ENCODE measurements around the gene PCGF1. TPM values are rescaled to one million over a fixed set of nuclear protein-coding genes. Genes with fewer than 3 reads are reported as not detected.
A peak's percentile ranks its signal among the peaks of the same experiment; 100 is the strongest.

PCGF1 gene
- total and polyA plus RNA-seq, 9 of the 15 experiments (the other 6 are each of a cell fraction or from before 2014, with no cell fraction given) = 20.3 to 45.7 (median 29.3) TPM

DNA sequence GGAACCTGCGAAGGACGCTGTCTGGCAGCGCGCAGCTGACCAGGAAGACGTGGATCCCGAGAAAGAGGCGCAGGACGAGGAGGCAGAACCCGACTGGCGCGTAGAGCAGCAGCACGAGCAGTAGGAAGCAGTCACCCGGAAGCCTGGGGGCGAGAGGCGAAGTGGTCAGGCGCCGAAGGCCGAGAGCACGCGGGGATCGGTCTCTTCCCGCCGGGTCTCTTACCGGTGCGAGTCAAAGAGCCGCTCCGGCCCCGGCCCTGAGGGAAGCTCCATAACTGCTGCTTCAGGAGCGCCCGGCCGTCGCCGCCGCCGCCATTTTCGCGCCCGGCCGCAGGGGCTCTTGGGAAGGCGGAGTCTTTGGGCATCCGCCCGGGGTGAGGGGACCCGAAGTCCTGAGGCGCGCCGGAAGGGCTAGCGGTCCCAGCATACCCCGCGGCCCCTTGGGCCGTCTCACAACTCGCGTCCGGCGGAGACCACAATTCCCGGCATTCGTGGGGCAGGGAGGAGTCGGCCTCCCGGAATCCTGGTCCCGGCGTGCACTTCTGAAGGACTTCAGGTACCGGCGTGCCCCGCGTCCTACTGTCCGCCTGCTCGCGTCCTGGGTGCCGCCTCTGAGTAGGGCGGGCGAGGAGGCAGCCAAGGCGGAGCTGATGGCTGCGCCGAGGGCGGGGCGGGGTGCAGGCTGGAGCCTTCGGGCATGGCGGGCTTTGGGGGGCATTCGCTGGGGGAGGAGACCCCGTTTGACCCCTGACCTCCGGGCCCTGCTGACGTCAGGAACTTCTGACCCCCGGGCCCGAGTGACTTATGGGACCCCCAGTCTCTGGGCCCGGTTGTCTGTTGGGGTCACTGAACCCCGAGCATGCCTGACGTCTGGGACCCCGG lies 22.1 kb upstream of the PCGF1 start, which contains the start of the genes AUP1 and HTRA2 (continued):
- no peak for TF ChIP-seq GATA2 (CRISPR knock-in tag; IDR thresholded peaks at IDR 0.05)
- TF ChIP-seq, protein P1, sequence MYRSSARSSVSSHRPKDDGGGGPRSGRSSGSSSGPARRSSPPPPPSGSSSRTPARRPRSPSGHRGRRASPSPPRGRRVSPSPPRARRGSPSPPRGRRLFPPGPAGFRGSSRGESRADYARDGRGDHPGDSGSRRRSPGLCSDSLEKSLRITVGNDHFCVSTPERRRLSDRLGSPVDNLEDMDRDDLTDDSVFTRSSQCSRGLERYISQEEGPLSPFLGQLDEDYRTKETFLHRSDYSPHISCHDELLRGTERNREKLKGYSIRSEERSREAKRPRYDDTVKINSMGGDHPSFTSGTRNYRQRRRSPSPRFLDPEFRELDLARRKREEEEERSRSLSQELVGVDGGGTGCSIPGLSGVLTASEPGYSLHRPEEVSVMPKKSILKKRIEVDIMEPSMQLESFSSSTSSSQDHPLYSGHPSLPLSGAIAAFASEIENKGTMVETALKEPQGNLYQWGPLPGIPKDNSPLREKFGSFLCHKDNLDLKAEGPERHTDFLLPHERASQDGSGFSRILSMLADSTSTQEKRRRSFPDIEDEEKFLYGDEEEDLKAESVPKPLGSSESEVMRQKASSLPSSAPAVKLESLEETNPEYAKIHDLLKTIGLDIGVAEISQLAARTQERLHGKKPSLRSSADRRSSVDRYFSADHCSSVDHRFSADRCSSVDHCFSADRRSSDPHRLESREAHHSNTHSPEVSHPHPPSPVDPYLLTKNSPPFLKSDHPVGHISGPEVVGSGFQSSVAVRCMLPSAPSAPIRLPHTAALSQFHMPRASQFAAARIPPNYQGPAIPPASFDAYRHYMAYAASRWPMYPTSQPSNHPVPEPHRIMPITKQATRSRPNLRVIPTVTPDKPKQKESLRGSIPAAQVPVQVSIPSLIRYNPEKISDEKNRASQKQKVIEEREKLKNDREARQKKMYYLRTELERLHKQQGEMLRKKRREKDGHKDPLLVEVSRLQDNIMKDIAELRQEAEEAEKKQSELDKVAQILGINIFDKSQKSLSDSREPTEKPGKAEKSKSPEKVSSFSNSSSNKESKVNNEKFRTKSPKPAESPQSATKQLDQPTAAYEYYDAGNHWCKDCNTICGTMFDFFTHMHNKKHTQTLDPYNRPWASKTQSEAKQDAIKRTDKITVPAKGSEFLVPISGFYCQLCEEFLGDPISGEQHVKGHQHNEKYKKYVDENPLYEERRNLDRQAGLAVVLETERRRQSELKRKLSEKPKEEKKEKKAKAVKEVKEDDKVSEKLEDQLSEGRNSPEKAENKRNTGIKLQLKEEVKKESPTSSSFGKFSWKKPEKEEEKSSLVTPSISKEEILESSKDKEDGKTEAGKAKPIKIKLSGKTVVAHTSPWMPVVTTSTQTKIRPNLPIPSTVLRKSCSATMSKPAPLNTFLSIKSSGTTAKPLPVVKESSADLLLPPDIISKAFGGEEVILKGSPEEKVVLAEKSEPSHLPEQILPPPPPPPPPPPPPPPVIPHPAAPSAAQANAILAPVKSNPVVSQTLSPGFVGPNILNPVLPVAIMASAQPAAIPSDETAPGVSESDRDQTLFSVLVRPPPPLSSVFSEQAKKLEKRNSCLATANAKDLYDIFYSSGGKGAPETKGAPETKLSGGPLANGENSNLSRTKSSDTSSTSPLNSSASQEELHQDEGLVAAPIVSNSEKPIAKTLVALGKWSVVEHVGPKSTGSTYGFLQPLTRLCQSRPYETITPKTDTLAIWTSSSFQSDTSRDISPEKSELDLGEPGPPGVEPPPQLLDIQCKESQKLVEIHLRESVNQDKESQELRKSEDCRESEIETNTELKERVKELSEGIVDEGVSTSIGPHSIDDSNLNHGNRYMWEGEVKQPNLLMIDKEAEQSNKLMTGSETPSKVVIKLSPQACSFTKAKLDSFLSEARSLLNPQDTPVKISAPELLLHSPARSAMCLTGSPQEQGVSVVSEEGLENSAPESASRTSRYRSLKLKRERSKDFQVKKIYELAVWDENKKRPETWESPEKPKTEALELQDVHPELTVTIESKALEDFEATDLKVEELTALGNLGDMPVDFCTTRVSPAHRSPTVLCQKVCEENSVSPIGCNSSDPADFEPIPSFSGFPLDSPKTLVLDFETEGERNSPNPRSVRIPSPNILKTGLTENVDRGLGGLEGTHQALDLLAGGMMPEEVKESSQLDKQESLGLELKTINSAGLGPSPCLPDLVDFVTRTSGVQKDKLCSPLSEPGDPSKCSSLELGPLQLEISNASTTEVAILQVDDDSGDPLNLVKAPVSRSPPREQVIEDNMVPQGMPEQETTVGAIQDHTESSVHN (IDR thresholded peaks at IDR 0.05; ENCODE audit: borderline replicate concordance in 1 of 2, low read depth in 1 of 2) = no peak
- no peak for TF ChIP-seq DACH1 (IDR thresholded peaks at IDR 0.05; ENCODE audit: partially characterized antibody)
- TF ChIP-seq DMBX1 (CRISPR knock-in tag; IDR thresholded peaks at IDR 0.05; ENCODE audit: borderline replicate concordance) = no peak
- TF ChIP-seq MTA1 (IDR thresholded peaks at IDR 0.05; ENCODE audit: borderline replicate concordance) = peak; percentile 78; the same call in 1 of the 2 replicates
- TF ChIP-seq SFPQ (IDR thresholded peaks at IDR 0.05; ENCODE audit: low read depth, low read length) = no peak
- TF ChIP-seq FOS (IDR thresholded peaks at IDR 0.05; ENCODE audit: extremely low read depth, insufficient read length) = no peak
- no peak; a peak in 1 of 4 replicates for TF ChIP-seq FOXK2 (conservative IDR thresholded peaks at IDR 0.05 in 1 of 2, IDR thresholded peaks at IDR 0.05 in 1 of 2; ENCODE audit: low read depth in 2 of 2)
- no peak for TF ChIP-seq PBX2 (CRISPR knock-in tag; IDR thresholded peaks at IDR 0.05; ENCODE audit: low read depth)
- no peak for TF ChIP-seq PBX2 (tag; conservative IDR thresholded peaks at IDR 0.05; ENCODE audit: low read depth)
- no peak for TF ChIP-seq ZNF12 (CRISPR knock-in tag; IDR thresholded peaks at IDR 0.05)

Measured in K562 (cell line).